A549 (cell line): ENCODE data around the gene ZNF670.

Experiments used
- CEBPB ChIP-seq, 2 experiments: fragments of >200 bp in 1 of 2; sonication (Bioruptor Twin) in 1 of 2; formaldehyde crosslinking in 1 of 2; IDR thresholded peaks; 2 replicates each; pipeline ENCODE4 v1.6.1; 2012 to 2016
- CTCF ChIP-seq: fragments of >200 bp; sonication (Bioruptor Twin); formaldehyde crosslinking; IDR thresholded peaks from 3 replicates; pipeline ENCODE4 v1.5.1; 2016
- MAX ChIP-seq: IDR thresholded peaks from 2 replicates; pipeline ENCODE4 v1.6.1; 2012
- MYC ChIP-seq: IDR thresholded peaks from 2 replicates; pipeline ENCODE4 v1.6.1; 2012; ENCODE audit warnings: mild to moderate bottlenecking, inconsistent platforms, low read length, improper control_type of control experiment, borderline replicate concordance
- NPAS2 ChIP-seq: fragments of 250-450 bp; sonication (Bioruptor Pico); IDR thresholded peaks from 2 replicates; pipeline ENCODE4 v1.8.0; 2022; ENCODE audit warnings: mild to moderate bottlenecking, moderate library complexity, borderline replicate concordance
- POLR2A ChIP-seq: IDR thresholded peaks from 2 replicates; pipeline ENCODE4 v1.6.1; 2012; ENCODE audit warnings: mild to moderate bottlenecking, low read length
- RNF2 ChIP-seq: fragments of 200-600 bp; sonication (generic); IDR thresholded peaks from 2 replicates; pipeline ENCODE4 v1.6.1; 2016; ENCODE audit warnings: low read depth, mild to moderate bottlenecking, antibody characterized with exemption, moderate library complexity, borderline replicate concordance
- USF2 ChIP-seq: fragments of 450-650 bp; IDR thresholded peaks from 2 replicates; pipeline ENCODE4 v1.6.1; 2014; ENCODE audit warnings: antibody characterized with exemption
- ZNF302 ChIP-seq: fragments of 250-450 bp; sonication (Bioruptor Pico); IDR thresholded peaks from 2 replicates; pipeline ENCODE4 v1.9.0; 2021; ENCODE audit warnings: inconsistent platforms, mild to moderate bottlenecking, moderate library complexity

- TF ChIP-seq CEBPB (IDR thresholded peaks at IDR 0.05): no peak
- no peak for TF ChIP-seq POLR2A
- TF ChIP-seq USF2: no peak
- TF ChIP-seq MYC: no peak
- no peak for TF ChIP-seq CTCF
- no peak for TF ChIP-seq NPAS2 (CRISPR knock-in tag)
- TF ChIP-seq ZNF302 (CRISPR knock-in tag): no peak
- TF ChIP-seq RNF2: no peak
- TF ChIP-seq MAX: no peak
These were observed 32.1 kb upstream of the ZNF670 start for GRCh38 chr1:247110627-247111258.
